DMS79 treated with DMSO at 0.1 percent for 48 hours (cell line): Measurements from ENCODE around the gene UBE2G2.
"Not testable (repeated sequence)": the region's sequence is repeated elsewhere in the genome, so short reads cannot be mapped to it uniquely, and the experiment has no call there.

Experiments
- DNase-seq: peaks from one replicate; lab custom pipeline; 2025; lab: John Stamatoyannopoulos, UW

The UBE2G2 gene

GRCh38 chr21:44836349-44836665 is 34.7 kb upstream of the UBE2G2 start:
- DNase-seq = no peak

- DNase-seq = no peak
These were observed 34.0 kb upstream of the UBE2G2 start for GRCh38 chr21:44835647-44835973.

GRCh38 chr21:44834951-44835646 is 33.5 kb upstream of the UBE2G2 start:
- DNase-seq = no peak

- no peak for DNase-seq
These were observed 32.8 kb upstream of the UBE2G2 start for GRCh38 chr21:44834231-44834950.

- no peak for DNase-seq
These were observed 32.0 kb upstream of the UBE2G2 start for GRCh38 chr21:44833663-44834062.

- DNase-seq = not testable (repeated sequence)
These were observed 31.1 kb upstream of the UBE2G2 start for GRCh38 chr21:44832516-44833255.

GRCh38 chr21:44831227-44831860 is 29.7 kb upstream of the UBE2G2 start:
- no peak for DNase-seq

GRCh38 chr21:44829507-44830092 is 28.0 kb upstream of the UBE2G2 start:
- DNase-seq = no peak

GRCh38 chr21:44828362-44829056 is 26.9 kb upstream of the UBE2G2 start:
- no peak for DNase-seq

GRCh38 chr21:44823179-44823660 is 21.6 kb upstream of the UBE2G2 start:
- DNase-seq = no peak

GRCh38 chr21:44822484-44823178 is 21.0 kb upstream of the UBE2G2 start:
- DNase-seq = no peak

GRCh38 chr21:44820851-44821250 is 19.2 kb upstream of the UBE2G2 start:
- DNase-seq = no peak

- DNase-seq = no peak
These were observed 17.9 kb upstream of the UBE2G2 start for GRCh38 chr21:44819283-44820243.

GRCh38 chr21:44818640-44819011 is 17.0 kb upstream of the UBE2G2 start:
- DNase-seq = no peak

- DNase-seq = peak; percentile 46
These were observed 16.5 kb upstream of the UBE2G2 start, which contains the start of gene SUMO3 for GRCh38 chr21:44817914-44818639. Gene SUMO3, minus strand, starts transcription at chr21:44818062. Its CDS starts 94 bp downstream, at chr21:44817968.

GRCh38 chr21:44817506-44817880 is 15.9 kb upstream of the UBE2G2 start:
- peak; percentile 67 for DNase-seq

- no peak for DNase-seq
These were observed 15.3 kb upstream of the UBE2G2 start for GRCh38 chr21:44816761-44817505.
